IMR-90 (cell line): ENCODE measurements around the gene SPCS3. TPM values are rescaled to one million over a fixed set of nuclear protein-coding genes. Genes with fewer than 3 reads are reported as not detected.

ENCODE experiments used
- ATAC-seq: fragments of 200-7000 bp; cut with Tn5 transposase; 2 replicates; pipeline ENCODE4 v1.9.1; 2020; ENCODE audit warnings: low read depth, mild to moderate bottlenecking, moderate library complexity
- BruUV-seq: library from RNA; stranded (reverse); fragments of 400-500 nt; replicated peaks from 2 replicates; lab custom pipeline; 2021; lab: Mats Ljungman, UMichigan
- CTCF ChIA-PET: fragments of 300-600 bp; formaldehyde crosslinking; extraction: SDS; loops from one replicate; lab custom pipeline; 2021; ENCODE audit warnings: antibody characterized with exemption; lab: Yijun Ruan, JAX
- POLR2A ChIA-PET: fragments of 300-600 bp; sonication (Branson Sonifier 250); formaldehyde crosslinking; loops from one replicate; lab custom pipeline; 2022; ENCODE audit warnings: antibody characterized with exemption; ENCODE audit not compliant: unreplicated experiment; lab: Charles Lee
- DNase-seq: peaks from one replicate; pipeline ENCODE4 v3.0.0; 2013
- H2AFZ ChIP-seq: replicated peaks from 2 replicates; pipeline ENCODE3; 2013; ENCODE audit warnings: low read length, mild to moderate bottlenecking; ENCODE audit not compliant: poor library complexity
- H2AK5ac ChIP-seq: 2 replicates; pipeline ENCODE4 v1.6.1; 2013; ENCODE audit warnings: low read depth, low read length, inconsistent platforms
- H2AK9ac ChIP-seq: replicated peaks from 2 replicates; pipeline ENCODE3; 2013; ENCODE audit warnings: mild to moderate bottlenecking, low read depth, low read length, moderate library complexity; ENCODE audit not compliant: poor library complexity
- H2BK120ac ChIP-seq: 2 replicates; pipeline ENCODE4 v1.6.1; 2013; ENCODE audit warnings: low read depth, low read length, inconsistent platforms
- H2BK15ac ChIP-seq: 3 replicates; pipeline ENCODE4 v1.6.1; 2013; ENCODE audit warnings: low read depth, low read length, inconsistent platforms
- H2BK20ac ChIP-seq: 2 replicates; pipeline ENCODE4 v1.6.1; 2013; ENCODE audit warnings: low read depth, mild to moderate bottlenecking, inconsistent platforms, low read length, moderate library complexity
- H2BK5ac ChIP-seq: 2 replicates; pipeline ENCODE4 v1.6.1; 2013; ENCODE audit warnings: mild to moderate bottlenecking, low read depth, low read length, inconsistent platforms; ENCODE audit not compliant: poor library complexity, severe bottlenecking
- H3K14ac ChIP-seq: replicated peaks from 2 replicates; pipeline ENCODE4 v1.6.1; 2013; ENCODE audit warnings: low read depth, low read length, inconsistent platforms
- H3K18ac ChIP-seq: 2 replicates; pipeline ENCODE4 v1.6.1; 2013; ENCODE audit warnings: low read depth, low read length, control low read depth
- H3K23ac ChIP-seq: 2 replicates; pipeline ENCODE4 v1.6.1; 2013; ENCODE audit warnings: low read depth, low read length, inconsistent platforms
- H3K27ac ChIP-seq: 2 replicates; pipeline ENCODE4 v1.5.1; 2013; ENCODE audit warnings: mild to moderate bottlenecking, control low read depth, low read length; ENCODE audit not compliant: insufficient read depth
- H3K27me3 ChIP-seq: 2 replicates; pipeline ENCODE4 v1.6.1; 2013; ENCODE audit warnings: low read length; ENCODE audit not compliant: control insufficient read depth, insufficient read depth
- H3K36me3 ChIP-seq: 2 replicates; pipeline ENCODE4 v1.6.1; 2013; ENCODE audit warnings: low read length, mixed read lengths; ENCODE audit not compliant: control insufficient read depth, insufficient read depth
- H3K4ac ChIP-seq: 2 replicates; pipeline ENCODE4 v1.6.1; 2013; ENCODE audit warnings: low read depth, low read length, inconsistent platforms
- H3K4me1 ChIP-seq: 2 replicates; pipeline ENCODE4 v1.6.1; 2013; ENCODE audit warnings: low read length, mixed read lengths; ENCODE audit not compliant: control insufficient read depth, insufficient read depth
- H3K4me2 ChIP-seq: 2 replicates; pipeline ENCODE4 v1.6.1; 2013; ENCODE audit warnings: low read depth, mild to moderate bottlenecking, control low read depth, low read length, moderate library complexity
- H3K4me3 ChIP-seq: 2 replicates; pipeline ENCODE4 v1.5.1; 2013; ENCODE audit warnings: low read depth, mild to moderate bottlenecking, control low read depth, low read length, moderate library complexity; ENCODE audit not compliant: insufficient read depth
- H3K56ac ChIP-seq: 2 replicates; pipeline ENCODE4 v1.6.1; 2013; ENCODE audit warnings: low read length, inconsistent platforms; ENCODE audit not compliant: insufficient read depth; ENCODE audit errors: extremely low read depth
- H3K79me1 ChIP-seq, 2 experiments: 2 replicates each; pipeline ENCODE4 v1.6.1; 2013; ENCODE audit warnings: low read length in 2 of 2, inconsistent platforms in 1 of 2, low read depth in 1 of 2
- H3K9ac ChIP-seq: 2 replicates; pipeline ENCODE4 v1.6.1; 2013; ENCODE audit warnings: low read depth, low read length, control low read depth
- H3K9me1 ChIP-seq: 2 replicates; pipeline ENCODE4 v1.6.1; 2013; ENCODE audit warnings: low read length, inconsistent platforms; ENCODE audit not compliant: insufficient read depth
- H3K9me3 ChIP-seq: 2 replicates; pipeline ENCODE4 v1.6.1; 2013; ENCODE audit warnings: low read length; ENCODE audit not compliant: control insufficient read depth, insufficient read depth
- H4K20me1 ChIP-seq: 2 replicates; pipeline ENCODE4 v1.6.1; 2013; ENCODE audit warnings: low read length, inconsistent platforms; ENCODE audit not compliant: insufficient read depth
- H4K5ac ChIP-seq: 2 replicates; pipeline ENCODE4 v1.6.1; 2013; ENCODE audit warnings: mild to moderate bottlenecking, low read depth, low read length, control low read depth
- H4K8ac ChIP-seq, 2 experiments: 2 replicates each; pipeline ENCODE4 v1.6.1; 2013; ENCODE audit warnings: low read depth in 2 of 2, low read length in 2 of 2, control low read depth in 1 of 2, inconsistent platforms in 1 of 2
- H4K91ac ChIP-seq: 2 replicates; pipeline ENCODE4 v1.6.1; 2013; ENCODE audit warnings: low read depth, low read length, inconsistent platforms; ENCODE audit not compliant: insufficient read depth
- CTCF ChIP-seq: conservative IDR thresholded peaks from 2 replicates; pipeline ENCODE4 v1.5.1; 2012; ENCODE audit warnings: mild to moderate bottlenecking, low read depth, low read length, improper control_type of control experiment
- MAFK ChIP-seq: IDR thresholded peaks from 2 replicates; pipeline ENCODE4 v1.6.1; 2012; ENCODE audit warnings: low read depth, low read length, improper control_type of control experiment
- POLR2A ChIP-seq: IDR thresholded peaks from 2 replicates; pipeline ENCODE4 v1.6.1; 2012; ENCODE audit warnings: mild to moderate bottlenecking, low read depth, low read length
- RAD21 ChIP-seq: IDR thresholded peaks from 2 replicates; pipeline ENCODE4 v1.6.1; 2012; ENCODE audit warnings: low read length, improper control_type of control experiment
- SMC3 ChIP-seq: fragments of 150-350 bp; IDR thresholded peaks from 2 replicates; pipeline ENCODE4 v1.6.1; 2016; ENCODE audit warnings: low read depth, mild to moderate bottlenecking, antibody characterized with exemption, low read length, moderate library complexity
- WGBS, 2 experiments: methylation state at CpG; one replicate each; pipeline versions ENCODE4 v1.1.5 to v1.1.7; 2013; ENCODE audit warnings: missing lambda C conversion rate in 2 of 2; ENCODE audit not compliant: insufficient read length in 1 of 2; ENCODE audit errors: extremely low coverage in 2 of 2; 5-methylcytosine and 5-hydroxymethylcytosine counted together
- dilution Hi-C: fragments of 300-500 bp; cut with HindIII; formaldehyde crosslinking; loops from one replicate; pipeline ENCODE4 v1.14.3; 2018; ENCODE audit warnings: low sequenced_read_pairs; ENCODE audit not compliant: unreplicated experiment
- in situ Hi-C: fragments of 300-500 bp; cut with MboI; formaldehyde crosslinking; loops from 3 replicates; pipeline ENCODE4 v1.14.3; 2019; ENCODE audit warnings: low sequenced_read_pairs, inconsistent platforms, mixed read lengths
- intact Hi-C: fragments of 100-400 bp; cut with micrococcal nuclease; formaldehyde crosslinking; loops from 2 replicates; pipeline ENCODE4 v1.10.0; 2022
- polyA plus RNA-seq, 3 experiments: library from polyadenylated mRNA; depleted of rRNA; stranded (reverse); fragments of >200 nt; gene quantifications; 2 replicates each; pipeline ENCODE4 v1.2.3, GENCODE V29; 2012; ENCODE audit warnings: low replicate concordance in 1 of 3
- total RNA-seq: library from RNA; depleted of rRNA; stranded (reverse); fragments of >200 nt; gene quantifications from 2 replicates; pipeline ENCODE4 v1.2.3, GENCODE V29; 2012

Gene SPCS3
- total and polyA plus RNA-seq, 2 of the 4 experiments (the other 2 are of a cell fraction): 41.6 to 77.4 TPM

- Histone ChIP-seq H3K4me1 (no peaks in the 10 kb centered on the region), H3K23ac (no peak overlapping the region), H3K14ac (no peak overlapping the region), H4K8ac (no peak overlapping the region), H2BK5ac (no peak overlapping the region), H2AFZ (no peak overlapping the region), H3K56ac (no peak overlapping the region), H3K4me3 (no peak overlapping the region), H4K5ac (no peak overlapping the region), H3K4me2 (no peak overlapping the region), H3K79me1 (no peaks in the 10 kb centered on the region), H4K91ac (no peak overlapping the region), H3K9me3 (no peaks in the 10 kb centered on the region), H2AK5ac (no peak overlapping the region), H2AK9ac (no peak overlapping the region), H2BK20ac (no peak overlapping the region), H4K20me1 (no peaks in the 10 kb centered on the region), H3K4ac (no peak overlapping the region), H3K9me1 (0 out of 2 replicates have a peak, but pooled peaks cover 3% of the 10 kb centered on the region), H2BK120ac (no peak overlapping the region), H3K27me3 (no peaks in the 10 kb centered on the region), H2BK15ac (no peak overlapping the region), H3K9ac (no peak overlapping the region), H3K36me3 (no peaks in the 10 kb centered on the region), H3K18ac (no peak overlapping the region), H3K27ac (no peak overlapping the region)
- TF ChIP-seq SMC3: no peak
- TF ChIP-seq RAD21: no peak
- no peak for TF ChIP-seq POLR2A
- TF ChIP-seq MAFK: no peak
- TF ChIP-seq CTCF: no peak
- POLR2A ChIA-PET: no interaction called here
- WGBS, 2 experiments: no CpG with 5 or more reads among the region's 3 CpGs
- ATAC-seq (no peak), DNase-seq (no peak)
- no TSS peak for BruUV-seq
- in situ Hi-C loops (no loop called here), intact Hi-C loops (no loop called here), dilution Hi-C loops (no loop called here)
- CTCF ChIA-PET: no interaction called here
Measured at GRCh38 chr4:176308441-176308840, 11.3 kb upstream of the SPCS3 start.
